ENCODE measurements around the gene ERP44.

Gene ERP44

GRCh38 chr9:100014846-100015245 is 84.0 kb downstream of the ERP44 start:
- Histone ChIP-seq H3K9me3 (no peaks in the 10 kb centered on the region), H3K4me1 (ENCODE audit: control insufficient read depth in 1 of 2, insufficient read depth in 1 of 2, low read depth in 1 of 2, low read length in 1 of 2) (peaks cover 0 to 8% of the 10 kb centered on the region in 2 experiments), H3K27ac (no peak overlapping the region), H3K4me3 (ENCODE audit: low read depth in 1 of 2, low read length in 1 of 2) (no peak overlapping the region), H3K36me3 (peaks cover 46% of the 10 kb centered on the region), H3K27me3 (no peaks in the 10 kb centered on the region)
- TF ChIP-seq, protein P1, sequence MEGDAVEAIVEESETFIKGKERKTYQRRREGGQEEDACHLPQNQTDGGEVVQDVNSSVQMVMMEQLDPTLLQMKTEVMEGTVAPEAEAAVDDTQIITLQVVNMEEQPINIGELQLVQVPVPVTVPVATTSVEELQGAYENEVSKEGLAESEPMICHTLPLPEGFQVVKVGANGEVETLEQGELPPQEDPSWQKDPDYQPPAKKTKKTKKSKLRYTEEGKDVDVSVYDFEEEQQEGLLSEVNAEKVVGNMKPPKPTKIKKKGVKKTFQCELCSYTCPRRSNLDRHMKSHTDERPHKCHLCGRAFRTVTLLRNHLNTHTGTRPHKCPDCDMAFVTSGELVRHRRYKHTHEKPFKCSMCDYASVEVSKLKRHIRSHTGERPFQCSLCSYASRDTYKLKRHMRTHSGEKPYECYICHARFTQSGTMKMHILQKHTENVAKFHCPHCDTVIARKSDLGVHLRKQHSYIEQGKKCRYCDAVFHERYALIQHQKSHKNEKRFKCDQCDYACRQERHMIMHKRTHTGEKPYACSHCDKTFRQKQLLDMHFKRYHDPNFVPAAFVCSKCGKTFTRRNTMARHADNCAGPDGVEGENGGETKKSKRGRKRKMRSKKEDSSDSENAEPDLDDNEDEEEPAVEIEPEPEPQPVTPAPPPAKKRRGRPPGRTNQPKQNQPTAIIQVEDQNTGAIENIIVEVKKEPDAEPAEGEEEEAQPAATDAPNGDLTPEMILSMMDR (IDR thresholded peaks at IDR 0.05): no peak

- Histone ChIP-seq H3K4me3 (ENCODE audit: low read depth in 1 of 2, low read length in 1 of 2) (no peak overlapping the region), H3K36me3 (peaks cover 46% of the 10 kb centered on the region)
- TF ChIP-seq, protein P1 (IDR thresholded peaks at IDR 0.05): no peak
Observed at GRCh38 chr9:100013573-100013972, 85.2 kb downstream of the ERP44 start.

GRCh38 chr9:100012279-100012678 is 86.5 kb downstream of the ERP44 start:
- H3K36me3 ChIP-seq: peaks cover 39% of the 10 kb centered on the region
- H3K9me3 ChIP-seq: no peaks in the 10 kb centered on the region
- no peak overlapping the region for H3K27ac ChIP-seq
- TF ChIP-seq, protein P1 (IDR thresholded peaks at IDR 0.05): no peak
- H3K4me1 ChIP-seq (ENCODE audit: control insufficient read depth in 1 of 2, insufficient read depth in 1 of 2, low read depth in 1 of 2, low read length in 1 of 2): no peaks in the 10 kb centered on the region
- H3K4me3 ChIP-seq (ENCODE audit: low read depth in 1 of 2, low read length in 1 of 2): no peak overlapping the region
- no peaks in the 10 kb centered on the region for H3K27me3 ChIP-seq

More at GRCh38 chr9:100013573-100013972, 85.2 kb downstream of the ERP44 start:
- peaks cover 0 to 8% of the 10 kb centered on the region in 2 experiments for H3K4me1 ChIP-seq (ENCODE audit: control insufficient read depth in 1 of 2, insufficient read depth in 1 of 2, low read depth in 1 of 2, low read length in 1 of 2)
- H3K27ac ChIP-seq: no peak overlapping the region
- H3K9me3 ChIP-seq: no peaks in the 10 kb centered on the region
- no peaks in the 10 kb centered on the region for H3K27me3 ChIP-seq

DNA sequence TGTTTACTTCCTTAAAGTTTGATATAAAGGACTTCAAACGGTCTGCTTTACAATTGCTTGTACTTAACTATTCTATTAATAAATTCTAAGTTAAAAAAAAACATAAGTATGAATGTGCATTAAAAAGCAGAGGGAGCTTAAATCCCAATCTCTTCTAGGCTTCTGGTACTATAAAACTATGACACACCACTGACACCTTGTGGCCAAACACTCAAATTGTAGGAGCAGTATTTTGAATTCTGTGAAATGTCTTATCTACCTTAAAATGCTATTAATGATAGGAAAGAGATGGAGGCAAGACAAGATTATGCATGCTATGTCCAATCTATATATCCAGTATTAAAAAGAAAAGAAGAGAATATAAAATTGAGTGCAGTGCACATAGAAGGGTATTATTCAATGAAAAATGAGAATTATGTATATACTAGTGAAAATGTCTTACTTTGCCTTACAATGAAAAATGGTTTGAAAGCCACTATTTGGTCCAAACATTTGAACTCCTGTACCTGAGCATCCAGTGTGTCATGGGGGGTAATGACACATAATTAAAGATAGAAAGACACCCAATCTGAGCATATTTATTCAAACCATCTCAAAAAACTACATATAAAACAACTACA is 87.6 kb downstream of the ERP44 start:
- TF ChIP-seq, protein P1 (IDR thresholded peaks at IDR 0.05): peak; percentile 45
- Histone ChIP-seq H3K27me3 (no peaks in the 10 kb centered on the region), H3K4me1 (ENCODE audit: control insufficient read depth in 1 of 2, insufficient read depth in 1 of 2, low read depth in 1 of 2, low read length in 1 of 2) (no peaks in the 10 kb centered on the region), H3K4me3 (ENCODE audit: low read depth in 1 of 2, low read length in 1 of 2) (no peak overlapping the region), H3K36me3 (peaks cover 33% of the 10 kb centered on the region), H3K9me3 (no peaks in the 10 kb centered on the region), H3K27ac (no peak overlapping the region)

GRCh38 chr9:99999797-100000196 is 99.0 kb downstream of the ERP44 start:
- Histone ChIP-seq H3K36me3 (peaks cover 20% of the 10 kb centered on the region), H3K4me3 (ENCODE audit: low read depth in 1 of 2, low read length in 1 of 2) (no peak overlapping the region), H3K27me3 (no peaks in the 10 kb centered on the region), H3K9me3 (no peaks in the 10 kb centered on the region), H3K4me1 (ENCODE audit: control insufficient read depth in 1 of 2, insufficient read depth in 1 of 2, low read depth in 1 of 2, low read length in 1 of 2) (no peaks in the 10 kb centered on the region), H3K27ac (no peak overlapping the region)
- TF ChIP-seq, protein P1 (IDR thresholded peaks at IDR 0.05): no peak
